Measurements from ENCODE around the gene BANP.

BANP gene

GRCh38 chr16:87951552-87952538 is 611 bp downstream of the BANP start:
- no peak for FAIRE-seq
- DNase-seq (ENCODE audit: insufficient read length, low spot score): peak; percentile 15
- TF ChIP-seq POLR2A (IDR thresholded peaks at IDR 0.05; ENCODE audit: low read depth, low read length): peak; percentile 82; the same call in 1 of the 2 replicates

- no peak for TF ChIP-seq POLR2A (IDR thresholded peaks at IDR 0.05; ENCODE audit: low read depth, low read length)
- DNase-seq (ENCODE audit: insufficient read length, low spot score): no peak
- no peak for FAIRE-seq
Observed at GRCh38 chr16:87952751-87953150, 1.5 kb downstream of the BANP start.

- DNase-seq (ENCODE audit: insufficient read length, low spot score) (no peak), FAIRE-seq (no peak)
- no peak for TF ChIP-seq POLR2A (IDR thresholded peaks at IDR 0.05; ENCODE audit: low read depth, low read length)
Observed at GRCh38 chr16:87953308-87954215, 2.3 kb downstream of the BANP start.

GRCh38 chr16:87954361-87954760 is 3.1 kb downstream of the BANP start:
- no peak for TF ChIP-seq POLR2A (IDR thresholded peaks at IDR 0.05; ENCODE audit: low read depth, low read length)
- DNase-seq (ENCODE audit: insufficient read length, low spot score): no peak
- no peak for FAIRE-seq

- TF ChIP-seq POLR2A (IDR thresholded peaks at IDR 0.05; ENCODE audit: low read depth, low read length): no peak
- FAIRE-seq: no peak
- DNase-seq (ENCODE audit: insufficient read length, low spot score): no peak
Observed at GRCh38 chr16:87954826-87955225, 3.6 kb downstream of the BANP start.

GRCh38 chr16:87955302-87956097 is 4.3 kb downstream of the BANP start:
- FAIRE-seq: no peak
- DNase-seq (ENCODE audit: insufficient read length, low spot score): no peak
- TF ChIP-seq POLR2A (IDR thresholded peaks at IDR 0.05; ENCODE audit: low read depth, low read length): no peak

- no peak for DNase-seq (ENCODE audit: insufficient read length, low spot score)
- FAIRE-seq: no peak
- TF ChIP-seq POLR2A (IDR thresholded peaks at IDR 0.05; ENCODE audit: low read depth, low read length): no peak
Observed at GRCh38 chr16:87956098-87956364, 4.8 kb downstream of the BANP start.

GRCh38 chr16:87956365-87957231 is 5.4 kb downstream of the BANP start:
- no peak for DNase-seq (ENCODE audit: insufficient read length, low spot score)
- FAIRE-seq: no peak
- TF ChIP-seq POLR2A (IDR thresholded peaks at IDR 0.05; ENCODE audit: low read depth, low read length): no peak

GRCh38 chr16:87957296-87958094 is 6.3 kb downstream of the BANP start:
- DNase-seq (ENCODE audit: insufficient read length, low spot score) (no peak), FAIRE-seq (no peak)
- TF ChIP-seq POLR2A (IDR thresholded peaks at IDR 0.05; ENCODE audit: low read depth, low read length): no peak

- FAIRE-seq: no peak
- TF ChIP-seq POLR2A (IDR thresholded peaks at IDR 0.05; ENCODE audit: low read depth, low read length): no peak
- no peak for DNase-seq (ENCODE audit: insufficient read length, low spot score)
Observed at GRCh38 chr16:87958632-87959031, 7.4 kb downstream of the BANP start.

- DNase-seq (ENCODE audit: insufficient read length, low spot score): no peak
- no peak for FAIRE-seq
- no peak for TF ChIP-seq POLR2A (IDR thresholded peaks at IDR 0.05; ENCODE audit: low read depth, low read length)
Observed at GRCh38 chr16:87959391-87959990, 8.3 kb downstream of the BANP start.

- FAIRE-seq (no peak), DNase-seq (ENCODE audit: insufficient read length, low spot score) (no peak)
- TF ChIP-seq POLR2A (IDR thresholded peaks at IDR 0.05; ENCODE audit: low read depth, low read length): no peak
Observed at GRCh38 chr16:87960296-87960695, 9.1 kb downstream of the BANP start.
